Fibroblast of lung (primary cell): ENCODE results near the gene COX4I1.

ENCODE experiments used
- EZH2 ChIP-seq: IDR thresholded peaks from 2 replicates; pipeline ENCODE4 v1.5.1; 2012; ENCODE audit warnings: low read length, control low read depth, mild to moderate bottlenecking; ENCODE audit errors: missing control alignments
- TF ChIP-seq, protein P1 (sequence below), 2 donors: IDR thresholded peaks in 1 of 2; conservative IDR thresholded peaks in 1 of 2; 1 replicate in 1 of 2; 2 replicates in 1 of 2; pipeline ENCODE4 v1.5.1; 2011 to 2012; ENCODE audit warnings: low read length in 2 of 2, control low read depth in 1 of 2, inconsistent platforms in 1 of 2, low read depth in 1 of 2, mild to moderate bottlenecking in 1 of 2

DNA sequence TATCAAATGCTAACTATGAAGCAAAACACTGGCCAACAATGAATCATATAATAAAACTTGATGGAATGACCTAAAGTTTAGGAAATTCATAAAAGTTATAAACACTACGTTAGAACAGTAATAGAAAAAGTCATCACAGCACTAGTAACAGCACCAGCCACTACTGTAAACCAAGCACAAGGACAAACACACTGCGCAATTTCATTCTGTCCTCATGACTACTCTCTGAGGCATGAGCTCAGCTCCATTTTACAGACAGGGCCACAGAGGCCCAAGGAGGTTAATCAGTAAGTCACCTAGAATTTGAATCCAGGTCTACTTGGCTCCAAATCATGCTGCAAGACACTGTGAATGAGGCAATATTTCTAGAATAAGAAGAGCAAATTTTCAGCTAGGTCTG, 13.6 kb upstream of the COX4I1 start:
- TF ChIP-seq, protein P1, sequence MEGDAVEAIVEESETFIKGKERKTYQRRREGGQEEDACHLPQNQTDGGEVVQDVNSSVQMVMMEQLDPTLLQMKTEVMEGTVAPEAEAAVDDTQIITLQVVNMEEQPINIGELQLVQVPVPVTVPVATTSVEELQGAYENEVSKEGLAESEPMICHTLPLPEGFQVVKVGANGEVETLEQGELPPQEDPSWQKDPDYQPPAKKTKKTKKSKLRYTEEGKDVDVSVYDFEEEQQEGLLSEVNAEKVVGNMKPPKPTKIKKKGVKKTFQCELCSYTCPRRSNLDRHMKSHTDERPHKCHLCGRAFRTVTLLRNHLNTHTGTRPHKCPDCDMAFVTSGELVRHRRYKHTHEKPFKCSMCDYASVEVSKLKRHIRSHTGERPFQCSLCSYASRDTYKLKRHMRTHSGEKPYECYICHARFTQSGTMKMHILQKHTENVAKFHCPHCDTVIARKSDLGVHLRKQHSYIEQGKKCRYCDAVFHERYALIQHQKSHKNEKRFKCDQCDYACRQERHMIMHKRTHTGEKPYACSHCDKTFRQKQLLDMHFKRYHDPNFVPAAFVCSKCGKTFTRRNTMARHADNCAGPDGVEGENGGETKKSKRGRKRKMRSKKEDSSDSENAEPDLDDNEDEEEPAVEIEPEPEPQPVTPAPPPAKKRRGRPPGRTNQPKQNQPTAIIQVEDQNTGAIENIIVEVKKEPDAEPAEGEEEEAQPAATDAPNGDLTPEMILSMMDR (conservative IDR thresholded peaks at IDR 0.05 in 1 of 2, IDR thresholded peaks at IDR 0.05 in 1 of 2; ENCODE audit: low read depth in 1 of 2, low read length in 2 of 2) = no peak
- no peak for TF ChIP-seq EZH2
